ENCODE data around the gene PWWP2B.

The PWWP2B gene

DNA sequence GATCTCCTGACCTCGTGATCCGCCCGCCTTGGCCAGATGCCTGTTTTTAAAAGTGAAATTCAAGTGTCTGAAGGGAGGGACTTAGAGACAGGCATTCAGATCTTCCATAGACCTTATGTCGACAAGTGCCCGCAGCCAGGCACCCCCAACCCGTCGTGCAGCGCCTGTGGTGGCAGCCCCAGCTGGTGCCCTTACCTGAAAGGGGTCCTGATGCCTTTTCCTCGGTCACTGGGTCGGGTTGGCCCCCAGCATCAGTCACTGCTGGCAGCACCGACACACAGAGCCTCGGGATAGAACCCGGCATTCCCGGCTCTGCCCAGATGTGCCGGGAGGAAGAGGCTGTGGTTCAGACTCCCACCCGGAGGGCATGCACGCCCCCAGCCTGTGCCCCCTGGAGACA lies 41.7 kb upstream of the PWWP2B start:
- no peak overlapping the region for H3K4me3 ChIP-seq (ENCODE audit: low read depth in 1 of 2, low read length in 2 of 2)
- no peak overlapping the region for H3K27ac ChIP-seq (ENCODE audit: low read length)
- no peaks in the 10 kb centered on the region for H3K9me3 ChIP-seq (ENCODE audit: control insufficient read depth in 1 of 2, low read length in 2 of 2)
- H3K27me3 ChIP-seq (ENCODE audit: low read depth, low read length): no peaks in the 10 kb centered on the region
- H3K4me1 ChIP-seq (ENCODE audit: control insufficient read depth in 1 of 2, insufficient read depth in 2 of 2, low read length in 2 of 2): no peaks in the 10 kb centered on the region
- peaks cover 5 to 21% of the 10 kb centered on the region in 2 donors for H3K36me3 ChIP-seq (ENCODE audit: control insufficient read depth in 1 of 2, insufficient read depth in 2 of 2, low read length in 2 of 2)

DNA sequence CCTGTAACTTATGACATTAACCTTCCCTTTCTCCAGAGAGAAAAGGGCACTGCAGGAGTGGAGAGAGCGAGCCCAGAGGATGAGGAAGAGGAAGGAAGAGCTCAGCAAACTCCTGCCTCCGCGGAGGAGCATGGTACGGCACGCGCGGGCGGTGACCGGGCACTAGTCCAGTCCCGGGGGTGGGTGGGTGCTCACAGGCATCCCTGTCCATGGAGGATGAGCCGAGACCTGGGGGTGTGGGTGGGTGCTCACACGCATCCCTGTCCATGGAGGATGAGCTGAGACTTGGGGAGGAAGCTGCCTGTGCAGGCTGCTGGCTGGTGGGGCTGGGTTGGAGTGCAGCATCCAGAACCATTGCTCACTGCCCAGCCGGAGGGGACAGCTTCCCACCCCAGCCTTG lies 41.2 kb upstream of the PWWP2B start:
- Histone ChIP-seq H3K4me3 (ENCODE audit: low read depth in 1 of 2, low read length in 2 of 2) (no peak overlapping the region), H3K4me1 (ENCODE audit: control insufficient read depth in 1 of 2, insufficient read depth in 2 of 2, low read length in 2 of 2) (no peaks in the 10 kb centered on the region), H3K9me3 (ENCODE audit: control insufficient read depth in 1 of 2, low read length in 2 of 2) (no peaks in the 10 kb centered on the region), H3K36me3 (ENCODE audit: control insufficient read depth in 1 of 2, insufficient read depth in 2 of 2, low read length in 2 of 2) (peaks cover 5 to 21% of the 10 kb centered on the region in 2 donors), H3K27ac (ENCODE audit: low read length) (no peak overlapping the region), H3K27me3 (ENCODE audit: low read depth, low read length) (no peaks in the 10 kb centered on the region)

DNA sequence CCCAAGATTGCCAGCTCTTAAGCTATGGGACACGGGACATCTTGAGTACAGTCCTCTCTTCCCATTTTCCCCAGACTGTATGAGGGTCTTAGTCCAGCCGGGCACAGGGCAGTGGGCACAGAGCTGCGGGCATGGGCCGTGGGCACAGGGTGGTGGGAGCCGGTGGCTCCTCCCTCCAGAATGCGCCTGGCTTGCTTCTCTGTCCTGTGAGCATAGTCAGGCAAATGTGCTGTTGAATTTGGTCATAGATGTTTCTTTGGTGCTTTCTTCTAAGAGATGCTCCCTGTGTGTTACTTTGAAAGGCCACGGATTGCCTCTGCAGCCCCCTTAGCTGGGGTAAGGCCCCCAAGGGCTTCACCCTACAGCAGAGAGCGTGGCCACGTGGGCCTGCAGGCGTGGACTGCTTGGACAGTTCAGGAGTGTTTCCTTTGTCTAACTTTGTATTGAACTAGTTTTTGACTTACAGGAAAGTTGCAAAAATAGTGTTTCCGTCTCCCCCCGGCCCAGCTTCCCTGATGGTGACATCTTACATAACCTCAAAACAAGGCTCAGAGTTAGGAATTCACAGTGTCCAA lies 40.3 kb upstream of the PWWP2B start:
- no peaks in the 10 kb centered on the region for H3K4me1 ChIP-seq (ENCODE audit: control insufficient read depth in 1 of 2, insufficient read depth in 2 of 2, low read length in 2 of 2)
- H3K27me3 ChIP-seq (ENCODE audit: low read depth, low read length): no peaks in the 10 kb centered on the region
- no peak overlapping the region for H3K27ac ChIP-seq (ENCODE audit: low read length)
- H3K36me3 ChIP-seq (ENCODE audit: control insufficient read depth in 1 of 2, insufficient read depth in 2 of 2, low read length in 2 of 2): peaks cover 5 to 18% of the 10 kb centered on the region in 2 donors
- H3K9me3 ChIP-seq (ENCODE audit: control insufficient read depth in 1 of 2, low read length in 2 of 2): no peaks in the 10 kb centered on the region
- no peak overlapping the region for H3K4me3 ChIP-seq (ENCODE audit: low read depth in 1 of 2, low read length in 2 of 2)

DNA sequence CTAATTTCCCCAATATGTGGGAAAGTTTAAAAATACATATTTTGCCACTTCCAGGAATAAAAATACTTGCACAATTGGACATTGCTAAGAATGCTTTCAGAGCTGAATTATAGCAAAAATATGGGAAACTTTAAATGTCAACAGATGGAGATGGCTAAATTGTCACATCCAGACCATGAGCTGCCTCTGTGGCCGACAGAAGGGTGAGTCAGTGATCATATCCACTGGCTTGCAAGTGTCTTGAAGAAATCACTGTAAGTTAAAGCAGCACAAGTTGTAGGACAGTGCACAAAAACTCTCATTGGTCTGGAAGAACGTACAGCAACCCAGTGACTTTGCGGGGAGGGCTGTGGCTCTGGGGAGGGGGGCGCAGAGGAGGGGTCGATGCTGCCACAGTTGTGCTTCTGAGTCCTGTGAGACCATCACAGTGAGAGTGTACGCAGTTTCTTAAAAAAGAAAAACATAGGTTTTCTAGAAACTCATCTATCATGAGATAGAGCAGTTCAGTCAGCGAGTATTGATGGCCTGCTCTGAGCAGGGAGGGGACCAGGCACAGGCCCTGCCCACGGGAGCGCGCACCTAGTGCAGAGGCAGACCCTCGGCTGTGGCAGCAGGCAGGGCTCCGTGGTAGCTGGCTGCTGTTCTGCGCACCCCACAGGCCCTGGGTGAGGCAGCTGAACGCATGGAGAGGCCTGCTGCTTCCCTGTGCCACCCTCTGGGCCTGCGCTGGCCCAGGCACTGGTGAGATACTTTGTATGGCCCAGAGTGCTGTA lies 39.5 kb upstream of the PWWP2B start:
- Histone ChIP-seq H3K36me3 (ENCODE audit: control insufficient read depth in 1 of 2, insufficient read depth in 2 of 2, low read length in 2 of 2) (peaks cover 5 to 24% of the 10 kb centered on the region in 2 donors), H3K4me1 (ENCODE audit: control insufficient read depth in 1 of 2, insufficient read depth in 2 of 2, low read length in 2 of 2) (no peaks in the 10 kb centered on the region), H3K27ac (ENCODE audit: low read length) (no peak overlapping the region), H3K9me3 (ENCODE audit: control insufficient read depth in 1 of 2, low read length in 2 of 2) (no peaks in the 10 kb centered on the region), H3K4me3 (ENCODE audit: low read depth in 1 of 2, low read length in 2 of 2) (no peak overlapping the region), H3K27me3 (ENCODE audit: low read depth, low read length) (no peaks in the 10 kb centered on the region)

DNA sequence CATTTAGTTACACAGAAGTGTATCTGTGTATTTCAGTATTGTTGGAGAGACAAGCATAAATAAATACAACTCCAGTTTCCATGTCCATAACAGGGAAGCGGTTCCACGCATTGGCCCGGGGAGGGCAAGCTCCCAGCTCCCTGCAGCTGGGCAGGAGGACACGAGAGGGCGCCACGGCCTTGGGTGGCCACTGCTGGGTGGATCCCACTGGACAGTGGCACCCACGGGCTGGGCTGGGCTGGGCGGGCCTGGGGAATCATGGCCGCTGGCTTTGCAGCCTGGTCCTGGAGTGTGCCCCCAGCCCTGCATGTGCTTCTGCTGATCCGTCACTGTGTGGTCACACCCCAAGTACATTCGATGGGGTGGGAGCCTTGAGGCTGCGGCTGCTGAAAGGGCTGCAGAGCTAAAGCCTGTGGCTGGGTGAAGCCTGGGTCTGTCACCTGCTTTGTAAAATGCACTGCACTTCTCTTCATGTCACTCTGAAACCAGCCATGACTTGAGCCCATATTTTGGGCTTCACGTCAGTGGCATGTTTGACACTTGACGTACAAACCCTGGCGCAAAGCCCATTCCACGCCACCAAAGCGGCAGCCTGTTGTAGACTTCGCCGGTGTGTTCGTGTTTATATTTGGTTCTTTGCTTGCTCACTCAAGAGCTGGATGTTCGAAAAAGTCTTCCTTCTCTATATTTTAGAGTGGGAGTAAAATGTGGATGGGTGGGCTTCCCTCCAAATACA lies 37.5 kb upstream of the PWWP2B start:
- no peak overlapping the region for H3K4me3 ChIP-seq (ENCODE audit: low read depth in 1 of 2, low read length in 2 of 2)
- H3K36me3 ChIP-seq (ENCODE audit: control insufficient read depth in 1 of 2, insufficient read depth in 2 of 2, low read length in 2 of 2): peaks cover 5 to 34% of the 10 kb centered on the region in 2 donors
- no peaks in the 10 kb centered on the region for H3K9me3 ChIP-seq (ENCODE audit: control insufficient read depth in 1 of 2, low read length in 2 of 2)
- no peaks in the 10 kb centered on the region for H3K4me1 ChIP-seq (ENCODE audit: control insufficient read depth in 1 of 2, insufficient read depth in 2 of 2, low read length in 2 of 2)
- H3K27ac ChIP-seq (ENCODE audit: low read length): no peak overlapping the region
- H3K27me3 ChIP-seq (ENCODE audit: low read depth, low read length): no peaks in the 10 kb centered on the region

DNA sequence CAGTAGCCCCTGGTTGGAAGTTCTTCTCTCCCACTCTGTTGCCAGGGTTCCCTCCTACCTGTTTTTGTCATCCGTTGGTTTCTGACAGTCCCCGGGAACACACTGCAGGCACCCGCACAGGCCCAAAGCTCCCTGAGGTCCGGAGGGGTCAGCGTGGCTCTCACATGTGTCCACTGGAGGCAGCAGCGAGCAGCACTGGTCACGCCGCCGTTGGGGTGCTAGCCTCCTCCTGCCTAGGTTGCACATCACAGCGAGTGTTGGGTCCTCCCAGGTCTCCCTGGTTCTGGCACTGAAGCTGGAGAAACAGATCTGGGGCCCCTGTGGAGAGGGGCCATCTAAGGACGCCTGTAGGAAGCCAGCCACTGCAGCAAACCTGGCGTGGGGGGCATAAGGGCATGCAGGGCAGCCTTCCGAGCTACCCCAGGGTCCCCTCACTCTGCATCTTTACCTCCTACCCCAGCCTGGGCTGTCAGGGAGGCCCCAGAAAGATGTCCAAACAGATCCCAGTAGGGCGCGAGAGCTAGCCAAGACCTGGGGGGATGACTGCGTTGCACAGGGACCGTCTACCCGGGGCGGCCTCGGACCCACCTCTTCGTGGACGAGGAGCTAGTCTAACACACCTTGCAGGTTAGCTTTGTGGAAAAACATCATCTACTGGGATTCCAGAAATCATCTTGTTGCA lies 36.1 kb upstream of the PWWP2B start:
- H3K27ac ChIP-seq (ENCODE audit: low read length): no peak overlapping the region
- H3K27me3 ChIP-seq (ENCODE audit: low read depth, low read length): no peaks in the 10 kb centered on the region
- H3K9me3 ChIP-seq (ENCODE audit: control insufficient read depth in 1 of 2, low read length in 2 of 2): no peaks in the 10 kb centered on the region
- H3K4me1 ChIP-seq (ENCODE audit: control insufficient read depth in 1 of 2, insufficient read depth in 2 of 2, low read length in 2 of 2): no peaks in the 10 kb centered on the region
- H3K4me3 ChIP-seq (ENCODE audit: low read depth in 1 of 2, low read length in 2 of 2): no peak overlapping the region
- H3K36me3 ChIP-seq (ENCODE audit: control insufficient read depth in 1 of 2, insufficient read depth in 2 of 2, low read length in 2 of 2): peaks cover under 1 to 41% of the 10 kb centered on the region in 2 donors

DNA sequence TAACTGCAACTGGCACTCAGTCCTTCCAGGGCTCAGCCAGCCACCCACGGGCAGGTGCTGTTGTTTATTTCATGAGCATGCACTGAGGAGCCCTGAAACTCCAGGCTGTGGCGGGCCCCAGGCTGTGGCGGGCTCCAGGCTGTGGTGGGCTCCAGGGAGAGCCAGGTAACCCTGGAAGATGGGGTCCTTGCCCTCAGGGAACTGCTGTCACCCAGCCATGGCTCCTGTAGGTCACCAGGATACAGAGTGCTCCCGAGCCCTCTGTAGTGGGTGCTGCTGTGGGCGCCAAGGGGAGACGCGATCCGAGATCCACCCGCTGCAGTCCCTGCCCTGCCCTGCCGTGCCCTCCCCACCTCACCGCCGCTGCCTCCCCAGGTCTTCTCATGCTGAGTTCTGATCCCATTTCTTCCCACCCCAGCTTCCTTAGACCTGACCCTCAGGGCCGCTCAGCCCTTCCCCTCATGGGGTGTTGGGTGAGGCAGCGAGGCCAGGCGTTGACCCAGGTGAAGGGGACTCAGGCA lies 35.4 kb upstream of the PWWP2B start:
- no peaks in the 10 kb centered on the region for H3K27me3 ChIP-seq (ENCODE audit: low read depth, low read length)
- H3K4me3 ChIP-seq (ENCODE audit: low read depth in 1 of 2, low read length in 2 of 2): no peak overlapping the region
- peaks cover 6 to 45% of the 10 kb centered on the region in 2 donors for H3K36me3 ChIP-seq (ENCODE audit: control insufficient read depth in 1 of 2, insufficient read depth in 2 of 2, low read length in 2 of 2)
- no peaks in the 10 kb centered on the region for H3K9me3 ChIP-seq (ENCODE audit: control insufficient read depth in 1 of 2, low read length in 2 of 2)
- no peaks in the 10 kb centered on the region for H3K4me1 ChIP-seq (ENCODE audit: control insufficient read depth in 1 of 2, insufficient read depth in 2 of 2, low read length in 2 of 2)
- H3K27ac ChIP-seq (ENCODE audit: low read length): no peak overlapping the region

DNA sequence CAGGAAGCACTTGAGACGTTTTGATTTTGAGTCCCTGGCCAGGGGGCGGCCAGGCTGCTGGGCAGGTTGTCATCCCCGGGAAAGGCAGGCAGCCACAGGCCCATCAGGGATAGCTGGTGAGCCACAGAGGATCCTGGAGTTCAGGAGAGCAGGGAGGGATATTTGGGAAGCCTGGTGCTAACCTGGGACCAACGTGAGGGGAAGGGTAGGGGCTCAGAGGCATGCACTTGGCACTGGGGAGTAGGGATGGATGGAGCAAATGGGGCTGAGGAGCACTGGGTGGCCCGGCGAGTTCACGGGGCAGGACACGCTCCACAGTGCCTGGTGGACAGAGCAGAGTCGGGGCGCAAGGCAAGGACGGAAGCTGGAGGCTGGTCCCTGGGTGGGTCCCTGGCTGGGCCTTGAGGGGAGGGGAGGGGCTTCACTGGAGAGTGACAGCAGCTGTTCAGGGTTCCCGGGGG lies 34.8 kb upstream of the PWWP2B start:
- Histone ChIP-seq H3K9me3 (ENCODE audit: control insufficient read depth in 1 of 2, low read length in 2 of 2) (no peaks in the 10 kb centered on the region), H3K4me3 (ENCODE audit: low read depth in 1 of 2, low read length in 2 of 2) (no peak overlapping the region), H3K27me3 (ENCODE audit: low read depth, low read length) (no peaks in the 10 kb centered on the region), H3K27ac (ENCODE audit: low read length) (no peak overlapping the region), H3K36me3 (ENCODE audit: control insufficient read depth in 1 of 2, insufficient read depth in 2 of 2, low read length in 2 of 2) (peaks cover 7 to 45% of the 10 kb centered on the region in 2 donors), H3K4me1 (ENCODE audit: control insufficient read depth in 1 of 2, insufficient read depth in 2 of 2, low read length in 2 of 2) (no peaks in the 10 kb centered on the region)

DNA sequence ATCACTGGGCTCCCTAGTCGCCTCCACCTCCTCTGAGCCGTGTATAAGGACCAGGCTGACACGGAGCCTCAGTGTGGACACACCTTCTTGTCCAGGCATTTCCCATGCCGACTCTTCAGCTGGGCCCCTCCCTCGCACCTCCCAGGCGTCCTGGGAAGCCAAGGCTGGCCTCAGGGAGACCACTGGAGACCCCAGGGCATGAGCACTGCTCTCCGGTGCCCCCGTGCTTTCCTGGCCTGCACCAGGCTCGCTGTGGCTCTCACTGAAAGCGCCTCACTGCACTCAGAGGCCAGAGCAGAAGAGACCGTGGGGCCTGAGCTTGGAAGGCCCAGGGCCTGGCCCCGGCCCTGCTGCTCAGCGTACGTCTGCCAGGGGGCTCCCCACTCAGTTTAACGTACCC lies 33.6 kb upstream of the PWWP2B start:
- Histone ChIP-seq H3K27ac (ENCODE audit: low read length) (no peak overlapping the region), H3K4me1 (ENCODE audit: control insufficient read depth in 1 of 2, insufficient read depth in 2 of 2, low read length in 2 of 2) (no peaks in the 10 kb centered on the region), H3K36me3 (ENCODE audit: control insufficient read depth in 1 of 2, insufficient read depth in 2 of 2, low read length in 2 of 2) (peaks cover 7 to 47% of the 10 kb centered on the region in 2 donors), H3K27me3 (ENCODE audit: low read depth, low read length) (no peaks in the 10 kb centered on the region), H3K9me3 (ENCODE audit: control insufficient read depth in 1 of 2, low read length in 2 of 2) (no peaks in the 10 kb centered on the region), H3K4me3 (ENCODE audit: low read depth in 1 of 2, low read length in 2 of 2) (no peak overlapping the region)

DNA sequence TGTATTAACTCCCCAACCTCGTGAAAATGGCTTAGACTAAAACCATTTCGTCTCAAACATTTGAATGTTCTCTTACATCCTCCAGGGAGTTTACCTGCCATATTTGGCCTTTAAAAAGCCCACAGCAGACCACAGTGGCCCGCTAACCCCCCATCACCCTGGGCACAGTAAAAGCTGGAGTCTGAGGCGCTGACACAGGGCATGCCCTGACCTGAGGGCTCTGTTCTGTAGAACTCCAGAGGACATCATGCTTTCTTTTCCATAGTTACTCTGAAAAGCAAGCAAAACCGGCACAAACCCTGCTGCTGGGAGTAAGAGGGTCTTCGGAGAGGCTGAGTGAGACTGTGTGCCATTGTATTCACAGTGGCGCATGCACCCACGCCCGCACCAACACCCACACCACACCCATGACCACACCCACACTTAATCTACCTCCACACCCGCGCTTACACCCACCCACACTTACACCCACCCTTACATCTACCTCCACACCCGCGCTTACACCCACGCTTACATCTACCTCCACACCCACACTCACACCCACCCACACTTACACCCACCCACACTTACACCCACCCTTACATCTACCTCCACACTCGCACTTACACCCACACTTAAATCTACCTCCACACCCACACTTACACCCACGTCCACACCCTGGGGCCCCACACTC lies 32.9 kb upstream of the PWWP2B start:
- Histone ChIP-seq H3K4me1 (ENCODE audit: control insufficient read depth in 1 of 2, insufficient read depth in 2 of 2, low read length in 2 of 2) (no peaks in the 10 kb centered on the region), H3K9me3 (ENCODE audit: control insufficient read depth in 1 of 2, low read length in 2 of 2) (no peaks in the 10 kb centered on the region), H3K27me3 (ENCODE audit: low read depth, low read length) (no peaks in the 10 kb centered on the region), H3K4me3 (ENCODE audit: low read depth in 1 of 2, low read length in 2 of 2) (no peak overlapping the region), H3K36me3 (ENCODE audit: control insufficient read depth in 1 of 2, insufficient read depth in 2 of 2, low read length in 2 of 2) (peaks cover 7 to 47% of the 10 kb centered on the region in 2 donors), H3K27ac (ENCODE audit: low read length) (no peak overlapping the region)
